Osteoblast (primary cell): ENCODE data around the gene SPOCD1. TPM values are rescaled to one million over a fixed set of nuclear protein-coding genes. Genes with fewer than 3 reads are reported as not detected.

Source experiments
- DNase-seq: peaks from one replicate; pipeline ENCODE4 v3.0.0; 2011; ENCODE audit warnings: low spot score, mixed read lengths; ENCODE audit not compliant: insufficient read length; ENCODE audit errors: missing footprints
- H2AFZ ChIP-seq: 2 replicates; pipeline ENCODE4 v1.6.0; 2011; ENCODE audit warnings: mild to moderate bottlenecking, low read length
- H3K27ac ChIP-seq: 2 replicates; pipeline ENCODE4 v1.5.1; 2011; ENCODE audit warnings: mild to moderate bottlenecking, low read depth, low read length, moderate library complexity
- H3K27me3 ChIP-seq: 2 replicates; pipeline ENCODE4 v1.6.0; 2012; ENCODE audit warnings: mild to moderate bottlenecking, control low read depth, inconsistent platforms, low read length, moderate library complexity; ENCODE audit not compliant: insufficient read depth
- H3K36me3 ChIP-seq: 2 replicates; pipeline ENCODE4 v1.5.1; 2011; ENCODE audit warnings: mild to moderate bottlenecking, low read length, control low read depth, moderate library complexity; ENCODE audit not compliant: insufficient read depth
- H3K4me1 ChIP-seq: 2 replicates; pipeline ENCODE4 v1.5.1; 2011; ENCODE audit warnings: mild to moderate bottlenecking, low read length, control low read depth, moderate library complexity; ENCODE audit not compliant: insufficient read depth
- H3K4me2 ChIP-seq: 2 replicates; pipeline ENCODE4 v1.6.0; 2011; ENCODE audit warnings: mild to moderate bottlenecking, low read length; ENCODE audit not compliant: insufficient read depth
- H3K4me3 ChIP-seq: fragments of 200-600 bp; sonication (generic); 3 replicates; pipeline ENCODE4 v1.5.1; 2012; ENCODE audit warnings: mild to moderate bottlenecking, low read length, inconsistent platforms; ENCODE audit not compliant: insufficient read depth
- H3K79me2 ChIP-seq: 2 replicates; pipeline ENCODE4 v1.6.0; 2012; ENCODE audit warnings: mild to moderate bottlenecking, low read length, control low read depth, inconsistent platforms; ENCODE audit not compliant: insufficient read depth
- H3K9me3 ChIP-seq: 2 replicates; pipeline ENCODE4 v1.5.1; 2011; ENCODE audit warnings: low read depth, low read length, control low read depth
- H4K20me1 ChIP-seq: 2 replicates; pipeline ENCODE4 v1.6.0; 2012; ENCODE audit warnings: mild to moderate bottlenecking, low read length, control low read depth; ENCODE audit not compliant: insufficient read depth
- CTCF ChIP-seq: IDR thresholded peaks from 2 replicates; pipeline ENCODE4 v1.5.1; 2011; ENCODE audit warnings: mild to moderate bottlenecking, low read depth, low read length, moderate library complexity; ENCODE audit errors: extremely low read depth
- total RNA-seq: library from RNA; depleted of rRNA; stranded (reverse); fragments of >200 nt; gene quantifications from 2 replicates; pipeline ENCODE4 v1.2.3, GENCODE V29; 2012

The SPOCD1 gene
- total RNA-seq, 1 donor = 58.6 TPM

- no peak overlapping the region for H2AFZ ChIP-seq
Observed at GRCh38 chr1:31754397-31754796, 61.4 kb downstream of the SPOCD1 start.

GRCh38 chr1:31753707-31754349 is 62.0 kb downstream of the SPOCD1 start:
- H3K9me3 ChIP-seq = no peaks in the 10 kb centered on the region
- H3K27me3 ChIP-seq = no peaks in the 10 kb centered on the region
- no peak overlapping the region for H3K4me2 ChIP-seq
- no peak for TF ChIP-seq CTCF
- H3K36me3 ChIP-seq = no peaks in the 10 kb centered on the region
- H3K79me2 ChIP-seq = no peaks in the 10 kb centered on the region
- peaks cover 23% of the 10 kb centered on the region for H3K4me1 ChIP-seq
- H3K4me3 ChIP-seq = no peak overlapping the region
- no peak overlapping the region for H2AFZ ChIP-seq
- H3K27ac ChIP-seq = no peak overlapping the region
- peaks cover 26% of the 10 kb centered on the region for H4K20me1 ChIP-seq
- no peak for DNase-seq

More at GRCh38 chr1:31754397-31754796, 61.4 kb downstream of the SPOCD1 start:
- no peak for DNase-seq
- no peaks in the 10 kb centered on the region for H3K79me2 ChIP-seq
- no peak overlapping the region for H3K27ac ChIP-seq
- peaks cover 23% of the 10 kb centered on the region for H3K4me1 ChIP-seq
- H4K20me1 ChIP-seq = peaks cover 29% of the 10 kb centered on the region
- H3K4me3 ChIP-seq = no peak overlapping the region
- H3K4me2 ChIP-seq = no peak overlapping the region
- no peaks in the 10 kb centered on the region for H3K36me3 ChIP-seq
- H3K9me3 ChIP-seq = no peaks in the 10 kb centered on the region
- TF ChIP-seq CTCF = no peak
- no peaks in the 10 kb centered on the region for H3K27me3 ChIP-seq

- H2AFZ ChIP-seq = no peak overlapping the region
- H4K20me1 ChIP-seq = peaks cover 32% of the 10 kb centered on the region
- no peak overlapping the region for H3K4me3 ChIP-seq
- H3K36me3 ChIP-seq = no peaks in the 10 kb centered on the region
- TF ChIP-seq CTCF = no peak
- peaks cover 23% of the 10 kb centered on the region for H3K4me1 ChIP-seq
- H3K27ac ChIP-seq = no peak overlapping the region
- no peaks in the 10 kb centered on the region for H3K27me3 ChIP-seq
- DNase-seq = no peak
- no peak overlapping the region for H3K4me2 ChIP-seq
- no peaks in the 10 kb centered on the region for H3K79me2 ChIP-seq
- H3K9me3 ChIP-seq = no peaks in the 10 kb centered on the region
Observed at GRCh38 chr1:31752952-31753475, 62.8 kb downstream of the SPOCD1 start.

- peaks cover 23% of the 10 kb centered on the region for H3K4me1 ChIP-seq
- no peak overlapping the region for H3K4me2 ChIP-seq
- H3K9me3 ChIP-seq = no peaks in the 10 kb centered on the region
- no peak for DNase-seq
- H3K4me3 ChIP-seq = no peak overlapping the region
- H4K20me1 ChIP-seq = peaks cover 33% of the 10 kb centered on the region
- H3K27ac ChIP-seq = no peak overlapping the region
- H3K36me3 ChIP-seq = no peaks in the 10 kb centered on the region
- no peak for TF ChIP-seq CTCF
- H3K27me3 ChIP-seq = no peaks in the 10 kb centered on the region
- H2AFZ ChIP-seq = no peak overlapping the region
- H3K79me2 ChIP-seq = no peaks in the 10 kb centered on the region
Observed at GRCh38 chr1:31752258-31752657, 63.6 kb downstream of the SPOCD1 start.
